ENCODE results near the gene ABCA12. TPM values are rescaled to one million over a fixed set of nuclear protein-coding genes. Genes with fewer than 3 reads are reported as not detected.

ABCA12 gene
- total RNA-seq, 1 experiment from 2014 or later, result 0.03 TPM

- BruUV-seq (replicated peaks), result no TSS peak
- in situ Hi-C loops (cut with HindIII; ENCODE audit: low pct_unique_long_range_greater_than_20kb, low sequenced_read_pairs), result no loop called here
- H3K4me1 ChIP-seq (ENCODE audit: control insufficient read depth, insufficient read depth, low read length), result no peaks in the 10 kb centered on the region
- no peaks in the 10 kb centered on the region for H3K9me3 ChIP-seq (ENCODE audit: control insufficient read depth, insufficient read depth, low read depth, low read length)
- no peak overlapping the region for H3K4me3 ChIP-seq (ENCODE audit: low read depth in 2 of 2, low read length in 2 of 2)
- no peak for ATAC-seq
- ChIA-PET POLR2A (no interaction called here), CTCF (no interaction called here)
- no peak for DNase-seq (ENCODE audit: low read depth, low spot score)
- no peaks in the 10 kb centered on the region for H3K36me3 ChIP-seq (ENCODE audit: control insufficient read depth, insufficient read depth, low read length)
- no peak for TF ChIP-seq POLR2AphosphoS5 (IDR thresholded peaks at IDR 0.05; ENCODE audit: low read depth, low read length)
- no peak for TF ChIP-seq SIN3A (IDR thresholded peaks at IDR 0.05; ENCODE audit: borderline replicate concordance, insufficient read depth, low read depth, low read length)
- no peaks in the 10 kb centered on the region for H3K27me3 ChIP-seq (ENCODE audit: control insufficient read depth, insufficient read depth, low read length)
- H3K27ac ChIP-seq (ENCODE audit: low read length), result no peak overlapping the region
- intact Hi-C loops (cut with micrococcal nuclease; ENCODE audit: unreplicated experiment), result no loop called here
Measured at GRCh38 chr2:214899751-214900150, 238.7 kb downstream of the ABCA12 start.

DNA sequence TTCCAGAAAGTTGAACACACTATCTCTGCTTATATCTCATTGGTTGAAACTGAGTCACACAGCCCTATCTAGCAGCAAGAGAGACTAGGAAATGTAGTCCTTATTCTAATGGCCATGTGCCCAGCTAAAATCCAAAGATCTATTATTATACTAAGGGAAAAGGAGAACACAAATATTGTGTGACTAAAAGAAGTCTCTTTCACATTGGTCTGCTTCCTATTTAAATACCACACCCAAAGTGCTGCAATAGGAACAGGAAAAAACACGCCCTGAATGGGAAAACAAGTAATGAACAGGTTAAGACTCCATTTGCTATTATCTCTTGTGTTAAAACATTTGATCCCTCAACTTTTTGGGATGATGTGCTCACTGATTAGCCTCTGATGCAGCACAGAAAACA is 242.2 kb downstream of the ABCA12 start:
- POLR2A ChIA-PET, result no interaction called here
- no peak for DNase-seq (ENCODE audit: low read depth, low spot score)
- Histone ChIP-seq H3K4me3 (ENCODE audit: low read depth in 2 of 2, low read length in 2 of 2) (no peak overlapping the region), H3K27ac (ENCODE audit: low read length) (no peak overlapping the region), H3K36me3 (ENCODE audit: control insufficient read depth, insufficient read depth, low read length) (no peaks in the 10 kb centered on the region), H3K27me3 (ENCODE audit: control insufficient read depth, insufficient read depth, low read length) (no peaks in the 10 kb centered on the region), H3K9me3 (ENCODE audit: control insufficient read depth, insufficient read depth, low read depth, low read length) (no peaks in the 10 kb centered on the region), H3K4me1 (ENCODE audit: control insufficient read depth, insufficient read depth, low read length) (no peaks in the 10 kb centered on the region)
- in situ Hi-C loops (cut with HindIII; ENCODE audit: low pct_unique_long_range_greater_than_20kb, low sequenced_read_pairs) (no loop called here), intact Hi-C loops (cut with micrococcal nuclease; ENCODE audit: unreplicated experiment) (no loop called here)
- ATAC-seq, result no peak
- CTCF ChIA-PET, result no interaction called here
- TF ChIP-seq, protein P1, sequence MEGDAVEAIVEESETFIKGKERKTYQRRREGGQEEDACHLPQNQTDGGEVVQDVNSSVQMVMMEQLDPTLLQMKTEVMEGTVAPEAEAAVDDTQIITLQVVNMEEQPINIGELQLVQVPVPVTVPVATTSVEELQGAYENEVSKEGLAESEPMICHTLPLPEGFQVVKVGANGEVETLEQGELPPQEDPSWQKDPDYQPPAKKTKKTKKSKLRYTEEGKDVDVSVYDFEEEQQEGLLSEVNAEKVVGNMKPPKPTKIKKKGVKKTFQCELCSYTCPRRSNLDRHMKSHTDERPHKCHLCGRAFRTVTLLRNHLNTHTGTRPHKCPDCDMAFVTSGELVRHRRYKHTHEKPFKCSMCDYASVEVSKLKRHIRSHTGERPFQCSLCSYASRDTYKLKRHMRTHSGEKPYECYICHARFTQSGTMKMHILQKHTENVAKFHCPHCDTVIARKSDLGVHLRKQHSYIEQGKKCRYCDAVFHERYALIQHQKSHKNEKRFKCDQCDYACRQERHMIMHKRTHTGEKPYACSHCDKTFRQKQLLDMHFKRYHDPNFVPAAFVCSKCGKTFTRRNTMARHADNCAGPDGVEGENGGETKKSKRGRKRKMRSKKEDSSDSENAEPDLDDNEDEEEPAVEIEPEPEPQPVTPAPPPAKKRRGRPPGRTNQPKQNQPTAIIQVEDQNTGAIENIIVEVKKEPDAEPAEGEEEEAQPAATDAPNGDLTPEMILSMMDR (IDR thresholded peaks at IDR 0.05), result no peak
- TF ChIP-seq TCF7L2 (IDR thresholded peaks at IDR 0.05; ENCODE audit: low read depth, low read length), result no peak
- TF ChIP-seq, protein P2, sequence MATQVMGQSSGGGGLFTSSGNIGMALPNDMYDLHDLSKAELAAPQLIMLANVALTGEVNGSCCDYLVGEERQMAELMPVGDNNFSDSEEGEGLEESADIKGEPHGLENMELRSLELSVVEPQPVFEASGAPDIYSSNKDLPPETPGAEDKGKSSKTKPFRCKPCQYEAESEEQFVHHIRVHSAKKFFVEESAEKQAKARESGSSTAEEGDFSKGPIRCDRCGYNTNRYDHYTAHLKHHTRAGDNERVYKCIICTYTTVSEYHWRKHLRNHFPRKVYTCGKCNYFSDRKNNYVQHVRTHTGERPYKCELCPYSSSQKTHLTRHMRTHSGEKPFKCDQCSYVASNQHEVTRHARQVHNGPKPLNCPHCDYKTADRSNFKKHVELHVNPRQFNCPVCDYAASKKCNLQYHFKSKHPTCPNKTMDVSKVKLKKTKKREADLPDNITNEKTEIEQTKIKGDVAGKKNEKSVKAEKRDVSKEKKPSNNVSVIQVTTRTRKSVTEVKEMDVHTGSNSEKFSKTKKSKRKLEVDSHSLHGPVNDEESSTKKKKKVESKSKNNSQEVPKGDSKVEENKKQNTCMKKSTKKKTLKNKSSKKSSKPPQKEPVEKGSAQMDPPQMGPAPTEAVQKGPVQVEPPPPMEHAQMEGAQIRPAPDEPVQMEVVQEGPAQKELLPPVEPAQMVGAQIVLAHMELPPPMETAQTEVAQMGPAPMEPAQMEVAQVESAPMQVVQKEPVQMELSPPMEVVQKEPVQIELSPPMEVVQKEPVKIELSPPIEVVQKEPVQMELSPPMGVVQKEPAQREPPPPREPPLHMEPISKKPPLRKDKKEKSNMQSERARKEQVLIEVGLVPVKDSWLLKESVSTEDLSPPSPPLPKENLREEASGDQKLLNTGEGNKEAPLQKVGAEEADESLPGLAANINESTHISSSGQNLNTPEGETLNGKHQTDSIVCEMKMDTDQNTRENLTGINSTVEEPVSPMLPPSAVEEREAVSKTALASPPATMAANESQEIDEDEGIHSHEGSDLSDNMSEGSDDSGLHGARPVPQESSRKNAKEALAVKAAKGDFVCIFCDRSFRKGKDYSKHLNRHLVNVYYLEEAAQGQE (IDR thresholded peaks at IDR 0.05; ENCODE audit: insufficient read depth in 1 of 2, low read depth in 2 of 2, low read length in 1 of 2), result no peak
- TF ChIP-seq SIN3A (IDR thresholded peaks at IDR 0.05; ENCODE audit: borderline replicate concordance, insufficient read depth, low read depth, low read length), result no peak
- TF ChIP-seq POLR2AphosphoS5 (IDR thresholded peaks at IDR 0.05; ENCODE audit: low read depth, low read length), result no peak
- no TSS peak for BruUV-seq (replicated peaks)

GRCh38 chr2:214895469-214895868 is 243.0 kb downstream of the ABCA12 start:
- Histone ChIP-seq H3K27me3 (ENCODE audit: control insufficient read depth, insufficient read depth, low read length) (no peaks in the 10 kb centered on the region), H3K4me1 (ENCODE audit: control insufficient read depth, insufficient read depth, low read length) (no peaks in the 10 kb centered on the region), H3K36me3 (ENCODE audit: control insufficient read depth, insufficient read depth, low read length) (no peaks in the 10 kb centered on the region), H3K4me3 (ENCODE audit: low read depth in 2 of 2, low read length in 2 of 2) (no peak overlapping the region), H3K9me3 (ENCODE audit: control insufficient read depth, insufficient read depth, low read depth, low read length) (no peaks in the 10 kb centered on the region), H3K27ac (ENCODE audit: low read length) (no peak overlapping the region)
- no peak for DNase-seq (ENCODE audit: low read depth, low spot score)
- ATAC-seq, result no peak
- CTCF ChIA-PET, result no interaction called here
- in situ Hi-C loops (cut with HindIII; ENCODE audit: low pct_unique_long_range_greater_than_20kb, low sequenced_read_pairs) (no loop called here), intact Hi-C loops (cut with micrococcal nuclease; ENCODE audit: unreplicated experiment) (no loop called here)
- POLR2A ChIA-PET, result no interaction called here
- TF ChIP-seq, protein P2 (IDR thresholded peaks at IDR 0.05; ENCODE audit: insufficient read depth in 1 of 2, low read depth in 2 of 2, low read length in 1 of 2), result no peak
- BruUV-seq (replicated peaks), result no TSS peak

Measured in Panc1 (cell line).